ENCODE results near the gene TNK2. TPM values are rescaled to one million over a fixed set of nuclear protein-coding genes. Genes with fewer than 3 reads are reported as not detected.

TNK2 gene
- total RNA-seq, 8 experiments from 2014 or later, result 4.4 to 18.7 (median 14.2) TPM

- in situ Hi-C loops (cut with MboI; ENCODE audit: low pct_unique_long_range_greater_than_20kb in 2 of 9, low sequenced_read_pairs in 9 of 9, unreplicated experiment in 9 of 9), result no loop called here
Measured at GRCh38 chr3:195883801-195884200, 24.6 kb downstream of the TNK2 start.

GRCh38 chr3:195883160-195883559 lies 25.2 kb downstream of the TNK2 start:
- WGBS, 10 experiments, result 100% methylated on average over 1 to 3 of the region's 21 CpGs; no CpG with 5 or more reads in 6 of the 10 experiments
- H3K4me1 ChIP-seq (replicated peaks in 1 of 2), result no peaks in the 10 kb centered on the region
- H3K27ac ChIP-seq, result no peak overlapping the region
- in situ Hi-C loops (cut with MboI; ENCODE audit: low pct_unique_long_range_greater_than_20kb in 2 of 9, low sequenced_read_pairs in 9 of 9, unreplicated experiment in 9 of 9), result no loop called here
- no peak overlapping the region for H3K4me3 ChIP-seq
- no peak for ATAC-seq (replicated peaks in 6 of 8)

More at GRCh38 chr3:195883801-195884200, 24.6 kb downstream of the TNK2 start:
- Histone ChIP-seq H3K4me1 (replicated peaks in 1 of 2) (no peaks in the 10 kb centered on the region), H3K4me3 (no peak overlapping the region), H3K27ac (no peak overlapping the region)
- ATAC-seq (replicated peaks in 6 of 8), result no peak
- 60 to 95% (median 90%) methylated on average over 2 to 12 of the region's 12 CpGs; no CpG with 5 or more reads in 2 of the 10 experiments for WGBS, 10 experiments

- H3K27ac ChIP-seq, result no peak overlapping the region
- no peak overlapping the region for H3K4me3 ChIP-seq
- in situ Hi-C loops (cut with MboI; ENCODE audit: low pct_unique_long_range_greater_than_20kb in 2 of 9, low sequenced_read_pairs in 9 of 9, unreplicated experiment in 9 of 9), result no loop called here
- no peaks in the 10 kb centered on the region for H3K4me1 ChIP-seq (replicated peaks in 1 of 2)
- no peak for ATAC-seq (replicated peaks in 6 of 8)
- 94 to 97% methylated on average over 12 to 14 of the region's 19 CpGs; no CpG with 5 or more reads in 8 of the 10 experiments for WGBS, 10 experiments
Measured at GRCh38 chr3:195882002-195882441, 26.3 kb downstream of the TNK2 start.

- no peak overlapping the region for H3K4me3 ChIP-seq
- 80 to 100% methylated on average over 1 of the region's 12 CpGs; no CpG with 5 or more reads in 8 of the 10 experiments for WGBS, 10 experiments
- no peak overlapping the region for H3K27ac ChIP-seq
- H3K4me1 ChIP-seq (replicated peaks in 1 of 2), result no peaks in the 10 kb centered on the region
- no peak for ATAC-seq (replicated peaks in 6 of 8)
- in situ Hi-C loops (cut with MboI; ENCODE audit: low pct_unique_long_range_greater_than_20kb in 2 of 9, low sequenced_read_pairs in 9 of 9, unreplicated experiment in 9 of 9), result no loop called here
Measured at GRCh38 chr3:195881276-195881988, 26.9 kb downstream of the TNK2 start.

GRCh38 chr3:195880037-195880431 lies 28.3 kb downstream of the TNK2 start:
- no peak overlapping the region for H3K27ac ChIP-seq
- H3K4me1 ChIP-seq (replicated peaks in 1 of 2), result no peaks in the 10 kb centered on the region
- 50 to 100% (median 94%) methylated on average over 1 to 4 of the region's 4 CpGs; no CpG with 5 or more reads in 6 of the 10 experiments for WGBS, 10 experiments
- no peak overlapping the region for H3K4me3 ChIP-seq
- ATAC-seq (replicated peaks in 6 of 8), result no peak
- in situ Hi-C loops (cut with MboI; ENCODE audit: low pct_unique_long_range_greater_than_20kb in 2 of 9, low sequenced_read_pairs in 9 of 9, unreplicated experiment in 9 of 9), result no loop called here

GRCh38 chr3:195879416-195880036 lies 28.8 kb downstream of the TNK2 start:
- Histone ChIP-seq H3K27ac (no peak overlapping the region), H3K4me1 (replicated peaks in 1 of 2) (no peaks in the 10 kb centered on the region), H3K4me3 (no peak overlapping the region)
- ATAC-seq (replicated peaks in 6 of 8), result no peak
- WGBS, 10 experiments, result 30 to 80% (median 70%) methylated on average over 1 to 9 of the region's 16 CpGs; no CpG with 5 or more reads in 1 of the 10 experiments
- in situ Hi-C loops (cut with MboI; ENCODE audit: low pct_unique_long_range_greater_than_20kb in 2 of 9, low sequenced_read_pairs in 9 of 9, unreplicated experiment in 9 of 9), result no loop called here

GRCh38 chr3:195878424-195879274 lies 29.7 kb downstream of the TNK2 start:
- in situ Hi-C loops (cut with MboI; ENCODE audit: low pct_unique_long_range_greater_than_20kb in 2 of 9, low sequenced_read_pairs in 9 of 9, unreplicated experiment in 9 of 9), result no loop called here
- 81 to 100% (median 91%) methylated on average over 2 to 10 of the region's 30 CpGs; no CpG with 5 or more reads in 6 of the 10 experiments for WGBS, 10 experiments
- H3K4me3 ChIP-seq, result no peak overlapping the region
- peak in 2 of 8 experiments; percentile 37 to 47 for ATAC-seq (replicated peaks in 6 of 8)
- H3K4me1 ChIP-seq (replicated peaks in 1 of 2), result no peaks in the 10 kb centered on the region
- no peak overlapping the region for H3K27ac ChIP-seq

GRCh38 chr3:195877767-195878423 lies 30.5 kb downstream of the TNK2 start:
- ATAC-seq (replicated peaks in 6 of 8), result peak in 1 of 8 experiments; percentile 4
- Histone ChIP-seq H3K4me3 (no peak overlapping the region), H3K4me1 (replicated peaks in 1 of 2) (no peaks in the 10 kb centered on the region), H3K27ac (no peak overlapping the region)
- WGBS, 10 experiments, result 60 to 100% (median 86%) methylated on average over 1 to 8 of the region's 15 CpGs; no CpG with 5 or more reads in 6 of the 10 experiments
- in situ Hi-C loops (cut with MboI; ENCODE audit: low pct_unique_long_range_greater_than_20kb in 2 of 9, low sequenced_read_pairs in 9 of 9, unreplicated experiment in 9 of 9), result no loop called here

GRCh38 chr3:195877136-195877715 lies 31.1 kb downstream of the TNK2 start:
- in situ Hi-C loops (cut with MboI; ENCODE audit: low pct_unique_long_range_greater_than_20kb in 2 of 9, low sequenced_read_pairs in 9 of 9, unreplicated experiment in 9 of 9), result no loop called here
- WGBS, 10 experiments, result 80 to 100% (median 100%) methylated on average over 2 of the region's 10 CpGs; no CpG with 5 or more reads in 7 of the 10 experiments
- Histone ChIP-seq H3K4me1 (replicated peaks in 1 of 2) (no peaks in the 10 kb centered on the region), H3K27ac (no peak overlapping the region), H3K4me3 (no peak overlapping the region)
- ATAC-seq (replicated peaks in 6 of 8), result no peak

- in situ Hi-C loops (cut with MboI; ENCODE audit: low pct_unique_long_range_greater_than_20kb in 2 of 9, low sequenced_read_pairs in 9 of 9, unreplicated experiment in 9 of 9), result no loop called here
- no peak overlapping the region for H3K27ac ChIP-seq
- H3K4me1 ChIP-seq (replicated peaks in 1 of 2), result no peaks in the 10 kb centered on the region
- H3K4me3 ChIP-seq, result no peak overlapping the region
- WGBS, 10 experiments, result 40 to 100% (median 97%) methylated on average over 1 to 5 of the region's 28 CpGs; no CpG with 5 or more reads in 2 of the 10 experiments
- peak in 5 of 8 experiments; percentile 28 to 91 (median 84) for ATAC-seq (replicated peaks in 6 of 8)
Measured at GRCh38 chr3:195876297-195877064, 31.9 kb downstream of the TNK2 start.

GRCh38 chr3:195875482-195876236 lies 32.7 kb downstream of the TNK2 start:
- no peak for ATAC-seq (replicated peaks in 6 of 8)
- in situ Hi-C loops (cut with MboI; ENCODE audit: low pct_unique_long_range_greater_than_20kb in 2 of 9, low sequenced_read_pairs in 9 of 9, unreplicated experiment in 9 of 9), result no loop called here
- no peaks in the 10 kb centered on the region for H3K4me1 ChIP-seq (replicated peaks in 1 of 2)
- no peak overlapping the region for H3K4me3 ChIP-seq
- H3K27ac ChIP-seq, result no peak overlapping the region
- WGBS, 10 experiments, result 83 to 100% (median 98%) methylated on average over 1 to 11 of the region's 35 CpGs; no CpG with 5 or more reads in 4 of the 10 experiments

Data from motor neuron (in vitro differentiated cells).